Activated naive CD4-positive, alpha-beta T cell treated with anti-CD3 and anti-CD28 coated beads, Interleukin-2, amount 50 U/mL, for 72 hours (primary cell): ENCODE results near the gene UBE4B. TPM values are rescaled to one million over a fixed set of nuclear protein-coding genes. Genes with fewer than 3 reads are reported as not detected.

ENCODE experiments used
- ATAC-seq, 2 donors: fragments of 150-1000 bp; cut with Tn5 transposase; 2 replicates each; pipeline ENCODE4 v1.10.0; 2021; ENCODE audit warnings: mild to moderate bottlenecking in 2 of 2, moderate library complexity in 2 of 2
- DNase-seq, 2 donors: peaks; one replicate each; pipeline ENCODE4 v3.0.0; 2021 to 2022; ENCODE audit warnings: low spot score in 2 of 2
- H3K27ac Mint-ChIP-seq, 2 donors: one replicate each; pipeline ENCODE4 v1.8.0; 2022; ENCODE audit warnings: mild to moderate bottlenecking in 2 of 2, mixed read lengths in 2 of 2
- H3K36me3 Mint-ChIP-seq, 2 donors: one replicate each; pipeline ENCODE4 v1.8.0; 2022; ENCODE audit warnings: mixed read lengths in 2 of 2
- H3K9me3 Mint-ChIP-seq, 2 donors: one replicate each; pipeline ENCODE4 v1.8.0; 2022; ENCODE audit warnings: mixed read lengths in 2 of 2
- total RNA-seq, 2 donors: library from RNA; stranded (reverse); gene quantifications; one replicate each; pipeline ENCODE4 v1.2.3, GENCODE V29; 2022

UBE4B gene
- total RNA-seq, 2 donors from 2014 or later = 30.0 to 44.4 TPM

GRCh38 chr1:10171105-10171767 is 138.5 kb downstream of the UBE4B start:
- Mint-ChIP-seq H3K36me3 (peaks cover 27 to 58% of the 10 kb centered on the region in 2 donors), H3K9me3 (peaks cover 4 to 13% of the 10 kb centered on the region in 2 donors), H3K27ac (peak overlapping the region; percentile 93 to 95)
- ATAC-seq = no peak
- DNase-seq = no peak

GRCh38 chr1:10171995-10172669 is 139.4 kb downstream of the UBE4B start:
- DNase-seq = no peak
- no peak for ATAC-seq
- Mint-ChIP-seq H3K36me3 (peaks cover 27 to 62% of the 10 kb centered on the region in 2 donors), H3K9me3 (peaks cover 4 to 13% of the 10 kb centered on the region in 2 donors), H3K27ac (peak overlapping the region; percentile 4 to 83)

- peaks cover 27 to 54% of the 10 kb centered on the region in 2 donors for H3K36me3 Mint-ChIP-seq
- H3K27ac Mint-ChIP-seq = peak overlapping the region; percentile 36 to 44
- ATAC-seq (no peak), DNase-seq (no peak)
- H3K9me3 Mint-ChIP-seq = peaks cover 4 to 13% of the 10 kb centered on the region in 2 donors
These were observed 140.8 kb downstream of the UBE4B start for GRCh38 chr1:10173582-10173981.

- DNase-seq (no peak), ATAC-seq (no peak)
- peak overlapping the region in 1 of 2 donors; percentile 72 for H3K27ac Mint-ChIP-seq
- H3K36me3 Mint-ChIP-seq = peaks cover 22 to 25% of the 10 kb centered on the region in 2 donors
- peaks cover 4 to 6% of the 10 kb centered on the region in 2 donors for H3K9me3 Mint-ChIP-seq
These were observed 145.1 kb downstream of the UBE4B start for GRCh38 chr1:10177876-10178275.

- peaks cover 4 to 6% of the 10 kb centered on the region in 2 donors for H3K9me3 Mint-ChIP-seq
- H3K36me3 Mint-ChIP-seq = peaks cover 22 to 23% of the 10 kb centered on the region in 2 donors
- ATAC-seq = no peak
- no peak for DNase-seq
- no peak overlapping the region for H3K27ac Mint-ChIP-seq
These were observed 146.0 kb downstream of the UBE4B start for GRCh38 chr1:10178597-10179405.

GRCh38 chr1:10179406-10180091 is 146.8 kb downstream of the UBE4B start:
- H3K9me3 Mint-ChIP-seq = peaks cover 4 to 5% of the 10 kb centered on the region in 2 donors
- peaks cover 17 to 20% of the 10 kb centered on the region in 2 donors for H3K36me3 Mint-ChIP-seq
- peak overlapping the region in 1 of 2 donors; percentile 18 for H3K27ac Mint-ChIP-seq
- DNase-seq (no peak), ATAC-seq (no peak)

GRCh38 chr1:10181154-10181553 is 148.4 kb downstream of the UBE4B start:
- DNase-seq = no peak
- Mint-ChIP-seq H3K36me3 (peaks cover 5 to 10% of the 10 kb centered on the region in 2 donors), H3K27ac (no peak overlapping the region), H3K9me3 (no peaks in the 10 kb centered on the region)
- no peak for ATAC-seq

- ATAC-seq (no peak), DNase-seq (no peak)
- Mint-ChIP-seq H3K27ac (no peak overlapping the region), H3K36me3 (no peaks in the 10 kb centered on the region), H3K9me3 (no peaks in the 10 kb centered on the region)
These were observed 153.0 kb downstream of the UBE4B start for GRCh38 chr1:10185759-10186158.

- ATAC-seq (peak; percentile 62 to 63), DNase-seq (no peak)
- peak overlapping the region in 1 of 2 donors; percentile 13 for H3K27ac Mint-ChIP-seq
- H3K36me3 Mint-ChIP-seq = no peaks in the 10 kb centered on the region
- H3K9me3 Mint-ChIP-seq = no peaks in the 10 kb centered on the region
These were observed 153.7 kb downstream of the UBE4B start for GRCh38 chr1:10186331-10187025.

GRCh38 chr1:10187026-10187334 is 154.2 kb downstream of the UBE4B start:
- no peaks in the 10 kb centered on the region for H3K36me3 Mint-ChIP-seq
- peak; percentile 49 to 54 for ATAC-seq
- H3K27ac Mint-ChIP-seq = peak overlapping the region in 1 of 2 donors; percentile 82
- H3K9me3 Mint-ChIP-seq = no peaks in the 10 kb centered on the region
- no peak for DNase-seq

GRCh38 chr1:10188133-10188650 is 155.4 kb downstream of the UBE4B start:
- Mint-ChIP-seq H3K36me3 (no peaks in the 10 kb centered on the region), H3K27ac (peak overlapping the region; percentile 36 to 88), H3K9me3 (no peaks in the 10 kb centered on the region)
- DNase-seq = no peak
- ATAC-seq = peak in 1 of 2 donors; percentile 29

GRCh38 chr1:10189659-10190058 is 156.9 kb downstream of the UBE4B start:
- DNase-seq (no peak), ATAC-seq (peak; percentile 53 to 59)
- Mint-ChIP-seq H3K36me3 (no peaks in the 10 kb centered on the region), H3K27ac (no peak overlapping the region), H3K9me3 (no peaks in the 10 kb centered on the region)

- Mint-ChIP-seq H3K27ac (no peak overlapping the region), H3K36me3 (no peaks in the 10 kb centered on the region), H3K9me3 (no peaks in the 10 kb centered on the region)
- ATAC-seq (no peak), DNase-seq (no peak)
These were observed 159.5 kb downstream of the UBE4B start for GRCh38 chr1:10192263-10192662.

GRCh38 chr1:10193288-10193687 is 160.5 kb downstream of the UBE4B start:
- ATAC-seq = no peak
- no peaks in the 10 kb centered on the region for H3K9me3 Mint-ChIP-seq
- no peak overlapping the region for H3K27ac Mint-ChIP-seq
- no peaks in the 10 kb centered on the region for H3K36me3 Mint-ChIP-seq
- no peak for DNase-seq

- ATAC-seq (no peak), DNase-seq (no peak)
- H3K36me3 Mint-ChIP-seq = no peaks in the 10 kb centered on the region
- no peak overlapping the region for H3K27ac Mint-ChIP-seq
- H3K9me3 Mint-ChIP-seq = no peaks in the 10 kb centered on the region
These were observed 162.8 kb downstream of the UBE4B start for GRCh38 chr1:10195570-10195969.

- ATAC-seq = no peak
These were observed 164.2 kb downstream of the UBE4B start for GRCh38 chr1:10196976-10197375.

More at GRCh38 chr1:10196976-10197375, 164.2 kb downstream of the UBE4B start:
- Mint-ChIP-seq H3K9me3 (no peaks in the 10 kb centered on the region), H3K36me3 (no peaks in the 10 kb centered on the region), H3K27ac (no peak overlapping the region)
- no peak for DNase-seq
